Gastrocnemius medialis (tissue), 4 donors: ENCODE measurements around the gene CARD11. TPM values are rescaled to one million over a fixed set of nuclear protein-coding genes. Genes with fewer than 3 reads are reported as not detected.

Experiments used
- ATAC-seq, 2 donors: fragments of 150-250 bp; one replicate each; pipeline ENCODE4 v1.9.1; 2016
- DNase-seq, 2 donors: peaks; one replicate each; pipeline ENCODE4 v3.0.0-alpha.2; 2019
- H3K27ac ChIP-seq, 4 donors: fragments of 200-600 bp; sonication (generic); 1 replicate in 1 of 4; 2 replicates in 3 of 4; pipeline ENCODE4 v1.5.1; 2016 to 2018; ENCODE audit warnings: mild to moderate bottlenecking in 2 of 4, moderate library complexity in 1 of 4
- H3K27me3 ChIP-seq, 3 donors: fragments of 200-600 bp; sonication (generic) in 2 of 3; 1 replicate in 1 of 3; 2 replicates in 2 of 3; pipeline versions ENCODE4 v1.5.1 to v1.6.0; 2016 to 2019; ENCODE audit warnings: mild to moderate bottlenecking in 1 of 3, moderate library complexity in 1 of 3
- H3K36me3 ChIP-seq, 2 donors: fragments of 200-600 bp; sonication (generic) in 1 of 2; one replicate each; pipeline ENCODE4 v1.5.1; 2017 to 2018
- H3K4me1 ChIP-seq, 2 donors: fragments of 200-600 bp; sonication (generic) in 1 of 2; one replicate each; pipeline ENCODE4 v1.5.1; 2016 to 2017; ENCODE audit warnings: mild to moderate bottlenecking in 2 of 2
- H3K4me3 ChIP-seq, 4 donors: fragments of 200-600 bp; sonication (generic) in 3 of 4; 1 replicate in 1 of 4; 2 replicates in 3 of 4; pipeline ENCODE4 v1.5.1; 2016 to 2019; ENCODE audit warnings: mild to moderate bottlenecking in 2 of 4
- H3K9me3 ChIP-seq, 3 donors: fragments of 200-600 bp; sonication (generic) in 2 of 3; 1 replicate in 1 of 3; 2 replicates in 2 of 3; pipeline ENCODE4 v1.5.1; 2016 to 2019
- POLR2A ChIP-seq, 2 donors: fragments of 450-650 bp; IDR thresholded peaks; one replicate each; pipeline ENCODE4 v1.6.1; 2017; ENCODE audit warnings: antibody characterized with exemption in 2 of 2, mild to moderate bottlenecking in 2 of 2, moderate library complexity in 2 of 2
- in situ Hi-C, 4 donors: fragments of 200-750 bp; cut with MboI; loops; one replicate each; pipeline versions ENCODE4 v1.15.0 to v1.8.0; 2017; ENCODE audit warnings: low sequenced_read_pairs in 4 of 4
- intact Hi-C: fragments of 100-400 bp; cut with DNase I; formaldehyde crosslinking; loops from one replicate; pipeline ENCODE4 v1.15.1; 2023; ENCODE audit warnings: low total_unique reads
- total RNA-seq, 4 donors: library from RNA; depleted of rRNA; stranded (reverse); fragments of >200 nt; gene quantifications; one replicate each; pipeline versions ENCODE4 v1.1.0 to v1.2.3, GENCODE V29; 2016
- TF ChIP-seq, protein P1 (sequence below), 5 experiments: fragments of 450-650 bp in 3 of 5; fragments of 200-600 bp in 2 of 5; sonication (generic) in 2 of 5; IDR thresholded peaks in 4 of 5; conservative IDR thresholded peaks in 1 of 5; 1 replicate in 4 of 5; 2 replicates in 1 of 5; pipeline ENCODE4 v1.5.1; 2016 to 2019; ENCODE audit warnings: antibody characterized with exemption in 5 of 5, mild to moderate bottlenecking in 3 of 5, moderate library complexity in 3 of 5

The CARD11 gene
- total RNA-seq, 4 donors from 2014 or later: 0.13 TPM; not detected in 3

DNA sequence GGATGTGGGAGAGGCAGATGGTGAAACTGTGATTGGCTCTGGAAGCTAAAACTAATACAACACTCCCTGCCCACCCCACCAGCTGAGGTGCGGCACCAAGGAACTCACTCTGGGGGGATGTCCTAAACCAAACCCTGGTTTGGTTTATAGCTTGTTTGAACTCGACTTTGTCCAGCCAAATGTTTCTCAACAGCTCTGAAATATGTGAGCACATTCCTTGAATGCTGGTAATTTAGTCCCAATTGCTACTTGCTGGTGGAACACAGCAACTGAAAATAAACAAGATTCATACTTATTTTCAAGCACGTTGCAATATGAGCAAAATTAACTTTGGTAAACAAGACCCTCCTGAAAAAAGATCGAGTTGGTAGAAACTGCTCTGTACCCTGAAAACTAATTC, 39.7 kb upstream of the CARD11 start:
- Histone ChIP-seq H3K4me3 (no peak overlapping the region), H3K36me3 (no peaks in the 10 kb centered on the region), H3K27ac (no peak overlapping the region), H3K27me3 (no peaks in the 10 kb centered on the region), H3K4me1 (no peaks in the 10 kb centered on the region), H3K9me3 (no peaks in the 10 kb centered on the region)
- in situ Hi-C loops (no loop called here), intact Hi-C loops (no loop called here)
- ATAC-seq (no peak), DNase-seq (no peak)
- no peak for TF ChIP-seq POLR2A (IDR thresholded peaks at IDR 0.05)

DNA sequence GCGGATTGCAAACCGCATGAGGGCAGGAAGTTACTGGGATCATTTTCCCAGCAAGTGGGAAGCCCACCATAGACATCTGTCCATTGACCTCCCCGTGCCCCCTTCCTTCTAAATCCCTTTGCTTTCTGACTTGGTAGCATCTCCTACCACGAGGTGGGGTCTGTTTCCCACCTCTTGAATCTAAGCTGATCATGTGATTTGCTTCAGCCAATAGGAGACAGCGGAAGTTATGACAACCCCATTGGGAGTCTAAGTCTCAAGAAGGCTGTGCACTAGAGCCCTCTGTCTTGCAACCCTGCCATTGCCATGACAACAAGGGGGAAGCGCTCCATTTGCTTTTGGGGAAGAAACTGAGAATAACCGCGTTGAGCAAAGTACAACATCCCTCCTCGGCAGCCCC, 39.2 kb upstream of the CARD11 start:
- H3K27me3 ChIP-seq: no peaks in the 10 kb centered on the region
- TF ChIP-seq, protein P1, sequence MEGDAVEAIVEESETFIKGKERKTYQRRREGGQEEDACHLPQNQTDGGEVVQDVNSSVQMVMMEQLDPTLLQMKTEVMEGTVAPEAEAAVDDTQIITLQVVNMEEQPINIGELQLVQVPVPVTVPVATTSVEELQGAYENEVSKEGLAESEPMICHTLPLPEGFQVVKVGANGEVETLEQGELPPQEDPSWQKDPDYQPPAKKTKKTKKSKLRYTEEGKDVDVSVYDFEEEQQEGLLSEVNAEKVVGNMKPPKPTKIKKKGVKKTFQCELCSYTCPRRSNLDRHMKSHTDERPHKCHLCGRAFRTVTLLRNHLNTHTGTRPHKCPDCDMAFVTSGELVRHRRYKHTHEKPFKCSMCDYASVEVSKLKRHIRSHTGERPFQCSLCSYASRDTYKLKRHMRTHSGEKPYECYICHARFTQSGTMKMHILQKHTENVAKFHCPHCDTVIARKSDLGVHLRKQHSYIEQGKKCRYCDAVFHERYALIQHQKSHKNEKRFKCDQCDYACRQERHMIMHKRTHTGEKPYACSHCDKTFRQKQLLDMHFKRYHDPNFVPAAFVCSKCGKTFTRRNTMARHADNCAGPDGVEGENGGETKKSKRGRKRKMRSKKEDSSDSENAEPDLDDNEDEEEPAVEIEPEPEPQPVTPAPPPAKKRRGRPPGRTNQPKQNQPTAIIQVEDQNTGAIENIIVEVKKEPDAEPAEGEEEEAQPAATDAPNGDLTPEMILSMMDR (IDR thresholded peaks at IDR 0.05 in 4 of 5, conservative IDR thresholded peaks at IDR 0.05 in 1 of 5): no peak
- TF ChIP-seq POLR2A (IDR thresholded peaks at IDR 0.05): no peak
- DNase-seq: no peak
- intact Hi-C loops: no loop called here
- in situ Hi-C loops: no loop called here
- H3K36me3 ChIP-seq: no peaks in the 10 kb centered on the region
- ATAC-seq: no peak
- no peak overlapping the region for H3K4me3 ChIP-seq
- H3K9me3 ChIP-seq: no peaks in the 10 kb centered on the region
- H3K27ac ChIP-seq: no peak overlapping the region
- no peaks in the 10 kb centered on the region for H3K4me1 ChIP-seq

DNA sequence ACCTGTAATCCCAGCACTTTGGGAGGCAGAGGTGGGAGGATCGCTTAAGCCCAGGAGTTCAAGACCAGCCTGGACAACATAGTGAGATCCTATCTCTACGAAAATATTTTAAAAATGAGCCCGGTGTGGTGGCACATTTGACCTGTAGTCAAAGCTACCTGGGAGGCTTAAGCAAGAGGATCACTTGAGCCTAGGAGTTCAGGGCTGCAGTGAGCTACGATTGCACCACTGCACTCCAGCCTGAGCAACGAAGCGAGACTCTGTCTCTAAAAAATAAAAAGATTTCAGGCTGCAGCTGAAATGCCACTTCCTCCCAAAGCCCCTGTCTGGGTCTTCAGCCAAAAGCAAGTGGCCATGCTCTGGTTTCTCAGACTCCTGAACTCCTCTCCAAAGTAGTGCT, 38.7 kb upstream of the CARD11 start:
- H3K27me3 ChIP-seq: no peaks in the 10 kb centered on the region
- no peaks in the 10 kb centered on the region for H3K9me3 ChIP-seq
- no peaks in the 10 kb centered on the region for H3K4me1 ChIP-seq
- in situ Hi-C loops (no loop called here), intact Hi-C loops (no loop called here)
- DNase-seq: no peak
- no peak overlapping the region for H3K27ac ChIP-seq
- ATAC-seq: no peak
- H3K4me3 ChIP-seq: no peak overlapping the region
- H3K36me3 ChIP-seq: no peaks in the 10 kb centered on the region
- TF ChIP-seq, protein P1 (IDR thresholded peaks at IDR 0.05 in 4 of 5, conservative IDR thresholded peaks at IDR 0.05 in 1 of 5): no peak
- no peak for TF ChIP-seq POLR2A (IDR thresholded peaks at IDR 0.05)

DNA sequence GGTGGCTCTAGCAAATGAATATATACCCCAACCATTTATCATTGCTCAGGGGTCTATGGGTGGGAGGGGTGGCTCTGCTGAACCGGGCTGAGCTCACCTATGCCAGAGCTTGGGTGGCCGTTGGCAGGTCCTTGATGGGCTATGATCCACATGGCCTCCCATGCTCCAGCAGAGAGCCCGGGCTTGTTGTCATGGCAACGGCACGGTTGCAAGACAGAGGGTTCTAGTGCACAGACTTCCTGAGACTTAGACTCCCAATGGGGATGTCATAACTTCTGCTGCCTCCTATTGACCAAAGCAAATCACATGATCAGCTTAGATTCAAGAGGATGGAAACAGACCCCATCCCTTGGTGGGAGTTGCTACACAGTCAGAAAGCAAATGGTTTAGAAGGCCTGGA, 36.4 kb upstream of the CARD11 start:
- Histone ChIP-seq H3K36me3 (no peaks in the 10 kb centered on the region), H3K27me3 (peaks cover 0 to 2% (median 0%) of the 10 kb centered on the region in 3 donors), H3K9me3 (peaks cover 0 to 5% (median 0%) of the 10 kb centered on the region in 3 donors), H3K4me1 (no peaks in the 10 kb centered on the region), H3K27ac (no peak overlapping the region), H3K4me3 (no peak overlapping the region)
- intact Hi-C loops: no loop called here
- in situ Hi-C loops: no loop called here
- ATAC-seq: no peak
- no peak for DNase-seq
- no peak for TF ChIP-seq POLR2A (IDR thresholded peaks at IDR 0.05)
- TF ChIP-seq, protein P1 (IDR thresholded peaks at IDR 0.05 in 4 of 5, conservative IDR thresholded peaks at IDR 0.05 in 1 of 5): no peak

DNA sequence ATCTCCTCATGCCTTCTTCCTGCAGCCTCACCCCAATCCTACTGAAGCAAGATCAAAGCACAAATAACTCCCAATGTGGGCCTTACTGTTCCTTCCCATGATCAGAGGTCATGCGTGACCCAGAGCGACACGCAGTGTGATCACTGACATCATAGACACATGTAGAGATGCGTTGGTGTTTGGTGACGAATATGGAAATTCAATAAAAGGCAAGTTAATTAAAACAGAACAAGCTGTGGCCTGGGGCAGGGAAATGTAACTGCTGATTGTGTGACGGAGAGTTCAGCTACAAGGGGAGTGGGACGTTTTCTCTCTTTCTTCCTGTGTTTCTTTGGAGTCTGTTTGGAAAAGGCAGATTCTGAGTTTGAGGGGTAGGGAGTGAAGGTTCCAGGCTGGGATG, 34.8 kb upstream of the CARD11 start:
- ATAC-seq (no peak), DNase-seq (no peak)
- Histone ChIP-seq H3K27me3 (peaks cover 0 to 2% (median 0%) of the 10 kb centered on the region in 3 donors), H3K9me3 (peaks cover 0 to 6% (median 0%) of the 10 kb centered on the region in 3 donors), H3K4me1 (no peaks in the 10 kb centered on the region), H3K36me3 (no peaks in the 10 kb centered on the region), H3K4me3 (no peak overlapping the region), H3K27ac (no peak overlapping the region)
- TF ChIP-seq, protein P1 (IDR thresholded peaks at IDR 0.05 in 4 of 5, conservative IDR thresholded peaks at IDR 0.05 in 1 of 5): no peak
- TF ChIP-seq POLR2A (IDR thresholded peaks at IDR 0.05): no peak
- in situ Hi-C loops: no loop called here
- intact Hi-C loops: no loop called here
